AG10803 (cell line): ENCODE results near the gene ARID1B.

Experiments used
- DNase-seq: peaks from one replicate; pipeline ENCODE4 v3.0.0; 2010; ENCODE audit warnings: low read depth
- H3K4me3 ChIP-seq: 2 replicates; pipeline ENCODE4 v1.5.1; 2011; ENCODE audit warnings: mild to moderate bottlenecking, low read length, control low read depth
- CTCF ChIP-seq: conservative IDR thresholded peaks from 2 replicates; pipeline ENCODE4 v1.5.1; 2011; ENCODE audit warnings: mild to moderate bottlenecking, low read length, control low read depth, inconsistent platforms

The ARID1B gene

DNA sequence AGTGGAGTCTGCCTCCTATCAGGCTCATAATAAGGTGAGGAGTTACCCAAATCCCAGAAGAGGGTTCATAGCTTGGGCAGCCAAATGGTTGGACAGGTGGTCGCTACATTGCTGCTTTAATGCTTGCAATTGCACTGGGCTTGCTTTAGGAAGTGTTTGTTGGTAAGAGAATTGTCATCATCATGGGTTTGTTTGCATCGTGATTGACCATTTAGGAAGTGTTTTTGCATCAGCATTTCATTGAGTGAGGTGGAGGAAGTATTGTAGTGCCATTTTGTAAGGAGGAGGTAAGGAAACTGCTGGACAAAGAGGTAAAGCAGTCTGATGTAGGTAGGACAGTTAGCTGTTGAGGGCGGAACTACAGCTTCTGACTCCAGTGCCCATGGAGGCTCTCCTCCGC is 101.5 kb downstream of the ARID1B start:
- no peak for DNase-seq
- TF ChIP-seq CTCF: no peak
- H3K4me3 ChIP-seq: no peak overlapping the region

- H3K4me3 ChIP-seq: no peak overlapping the region
- DNase-seq: no peak
- no peak for TF ChIP-seq CTCF
These were observed 102.0 kb downstream of the ARID1B start for GRCh38 chr6:156879186-156879585.

DNA sequence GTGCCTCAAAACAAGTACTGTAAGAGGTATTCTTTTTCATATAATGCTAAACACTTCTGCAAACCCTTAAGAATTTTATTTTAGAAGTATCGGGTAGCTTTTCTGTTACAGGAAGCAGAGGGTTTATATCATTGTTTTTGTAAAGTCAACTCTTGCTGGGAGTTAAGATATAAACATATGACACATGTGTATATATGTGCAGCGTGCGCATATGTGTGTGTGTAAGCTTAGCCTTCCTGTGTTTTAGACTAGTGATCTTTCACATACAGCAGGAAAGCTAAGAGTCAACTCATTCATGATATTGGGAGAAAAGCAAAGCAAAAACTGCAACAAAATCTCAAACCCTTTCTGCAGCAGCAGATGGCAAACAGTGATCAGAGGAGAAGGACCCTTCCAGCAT is 102.4 kb downstream of the ARID1B start:
- no peak for DNase-seq
- H3K4me3 ChIP-seq: no peak overlapping the region
- TF ChIP-seq CTCF: no peak

DNA sequence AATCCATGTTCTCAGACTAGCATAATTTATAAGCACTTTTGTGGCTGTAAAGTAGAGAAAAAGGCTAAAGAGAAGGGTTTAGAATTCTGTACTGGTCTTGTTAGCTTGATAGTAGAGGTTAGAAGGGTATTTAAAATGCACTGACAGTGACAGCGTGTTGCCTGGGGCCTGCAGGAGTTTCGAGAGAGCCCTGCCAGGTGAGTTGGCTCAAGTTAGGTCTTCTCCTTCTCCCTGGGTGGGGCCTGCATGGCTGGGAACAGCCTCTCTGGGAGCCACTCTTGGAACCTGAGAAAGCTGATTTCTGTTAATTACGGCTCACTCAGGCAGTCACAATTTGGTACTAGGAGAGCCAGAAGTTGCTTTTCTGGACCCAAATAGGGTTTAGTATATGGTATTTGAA is 103.7 kb downstream of the ARID1B start:
- TF ChIP-seq CTCF: no peak
- H3K4me3 ChIP-seq: no peak overlapping the region
- no peak for DNase-seq

DNA sequence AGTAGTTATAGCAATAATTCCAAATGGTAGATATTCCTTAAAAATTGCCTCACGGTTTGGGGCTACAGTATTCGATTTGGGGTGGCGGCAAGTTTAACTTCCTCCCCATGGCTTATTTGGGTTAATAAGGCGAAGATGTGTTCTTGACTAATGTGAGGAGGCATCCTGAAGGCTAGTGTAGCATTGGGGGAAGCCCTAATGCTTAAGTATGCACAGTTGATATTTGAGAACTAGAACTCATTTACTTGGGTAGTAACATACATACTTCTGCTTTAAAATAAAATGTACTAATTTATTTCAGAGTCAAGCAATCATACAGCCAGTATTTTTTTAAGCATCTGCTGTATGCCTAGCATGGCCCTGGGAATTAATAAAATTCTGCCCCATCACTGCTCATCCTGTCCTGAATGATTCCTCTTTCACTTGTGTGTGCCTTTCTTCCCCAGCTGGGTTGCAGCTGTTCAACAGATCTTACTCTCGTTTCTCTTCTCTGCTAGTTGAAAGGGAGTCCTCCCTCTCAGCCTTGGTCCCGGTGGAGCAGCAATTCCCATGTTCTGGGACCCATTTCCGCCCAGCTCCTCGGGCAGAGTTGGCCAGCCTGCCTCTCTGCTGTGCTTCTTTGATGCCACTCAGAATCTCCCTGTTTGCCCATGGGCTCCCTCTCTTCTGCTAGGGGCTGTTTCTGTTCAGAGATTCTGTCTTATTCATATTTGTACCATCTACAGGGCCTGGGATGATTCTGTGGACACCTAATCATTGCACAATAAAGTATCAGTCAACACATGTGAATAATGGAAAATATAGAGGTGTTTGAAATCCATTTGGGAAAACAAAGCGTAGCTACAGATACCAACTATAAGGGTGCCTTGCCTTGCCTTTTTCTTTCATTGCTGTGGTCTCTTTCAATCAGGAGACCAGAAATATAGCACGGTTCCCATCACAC is 104.8 kb downstream of the ARID1B start:
- no peak for TF ChIP-seq CTCF
- peak; percentile 44 for DNase-seq
- H3K4me3 ChIP-seq: no peak overlapping the region

DNA sequence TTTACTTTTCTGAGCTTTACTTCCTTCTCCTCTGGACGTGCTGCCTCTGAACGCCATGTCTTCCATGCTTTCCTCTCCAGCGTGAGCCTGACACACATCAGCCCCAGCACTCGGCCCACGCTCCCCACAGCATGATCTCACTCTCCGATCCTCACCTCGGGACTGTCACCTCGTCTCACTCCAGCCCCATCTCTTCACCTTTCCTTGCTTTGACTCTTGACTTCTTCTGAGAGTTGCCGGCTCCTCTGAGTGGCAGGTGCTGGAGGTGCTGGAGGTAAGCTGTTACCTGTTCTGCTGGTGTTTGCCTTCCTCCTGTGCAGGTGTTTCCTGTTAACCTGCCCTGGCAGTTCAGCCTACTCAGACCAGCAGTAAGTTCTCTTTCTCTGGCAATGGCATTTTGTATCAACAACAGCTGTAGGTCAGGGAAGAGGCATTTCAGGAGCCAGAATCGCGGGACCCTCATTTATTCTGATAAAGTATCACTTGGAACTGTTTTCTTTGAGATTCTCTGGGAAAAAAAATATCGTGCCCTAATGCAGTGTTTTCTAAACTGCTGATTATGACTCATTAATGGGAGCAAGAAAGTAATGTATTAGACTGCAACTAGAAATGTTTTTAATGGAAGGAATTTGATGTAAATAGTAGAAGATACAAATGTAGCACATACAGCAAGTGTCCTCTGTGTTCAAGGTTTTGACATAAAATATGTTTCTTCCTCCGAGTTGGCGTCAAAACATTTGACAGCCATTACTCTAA is 106.5 kb downstream of the ARID1B start:
- no peak for DNase-seq
- no peak overlapping the region for H3K4me3 ChIP-seq
- TF ChIP-seq CTCF: no peak
